Activated T-helper 1 cell treated with anti-CD3 and anti-CD28 coated beads, Interleukin-2, amount 50 U/mL, for 16 hours (primary cell): ENCODE measurements around the gene LRRC47.

ENCODE experiments used
- DNase-seq, 2 donors: peaks; one replicate each; pipeline ENCODE4 v3.0.0-alpha.2; 2020; ENCODE audit warnings: low read depth in 1 of 2, low spot score in 1 of 2

The LRRC47 gene

DNA sequence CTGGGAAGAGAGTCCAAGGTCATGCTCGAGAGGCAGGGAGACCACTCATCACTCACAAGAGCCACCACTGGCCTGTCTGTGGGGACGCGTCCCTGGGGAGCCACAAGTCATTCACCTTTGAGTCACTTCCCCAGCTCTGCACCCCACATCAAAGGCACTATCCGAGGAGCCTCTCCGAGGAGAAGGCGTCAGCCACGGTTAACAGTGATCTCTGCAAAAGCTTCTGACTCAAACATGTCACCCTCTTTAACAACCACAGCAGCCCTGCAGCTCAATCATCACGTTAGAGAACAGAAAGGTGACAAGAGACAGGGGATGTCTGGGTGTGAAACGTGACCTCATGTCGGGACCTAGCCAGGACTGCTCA lies 9.0 kb downstream of the LRRC47 start:
- no peak for DNase-seq

DNA sequence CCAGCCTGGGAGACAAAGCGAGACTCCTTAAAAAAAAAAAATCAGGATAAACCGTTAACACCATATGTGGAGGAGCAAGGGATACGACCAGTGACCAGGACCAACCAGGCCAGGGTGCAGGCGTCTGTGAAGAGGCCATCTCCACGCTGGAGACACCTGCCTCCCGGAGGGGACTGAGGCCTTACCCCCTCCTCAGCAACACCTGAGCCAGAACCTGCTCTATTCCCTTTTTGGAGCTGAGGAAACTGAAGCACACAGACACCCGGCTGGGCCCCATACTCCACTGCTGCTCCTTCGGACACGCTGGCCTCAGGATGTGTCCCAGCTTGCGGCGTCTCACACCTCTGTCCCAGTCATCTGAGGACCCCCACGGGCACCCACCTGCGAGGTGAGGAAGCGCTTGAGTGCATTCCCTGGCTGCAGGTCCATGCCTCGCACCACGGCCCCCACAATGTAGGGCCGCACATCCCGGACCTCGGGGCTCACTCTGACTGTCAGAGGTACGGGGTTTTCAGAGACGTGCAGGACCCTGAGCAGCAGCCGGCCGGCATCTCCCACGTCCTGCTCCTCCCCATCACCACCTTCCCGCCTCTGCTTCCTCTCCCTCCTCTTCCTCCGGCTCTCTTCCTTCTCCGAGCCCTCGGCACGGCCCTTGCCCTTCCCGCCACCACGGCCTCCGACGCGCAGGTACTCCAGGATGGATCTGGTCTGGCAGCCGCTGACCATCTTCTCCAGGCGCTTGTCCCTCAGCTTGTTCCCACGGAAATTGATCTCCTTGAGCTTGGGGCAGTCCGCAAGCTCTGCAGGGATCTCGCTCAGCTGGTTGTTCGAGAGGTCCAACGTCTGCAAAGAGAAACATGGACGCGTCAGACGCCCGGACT lies 9.6 kb downstream of the LRRC47 start:
- no peak for DNase-seq

DNA sequence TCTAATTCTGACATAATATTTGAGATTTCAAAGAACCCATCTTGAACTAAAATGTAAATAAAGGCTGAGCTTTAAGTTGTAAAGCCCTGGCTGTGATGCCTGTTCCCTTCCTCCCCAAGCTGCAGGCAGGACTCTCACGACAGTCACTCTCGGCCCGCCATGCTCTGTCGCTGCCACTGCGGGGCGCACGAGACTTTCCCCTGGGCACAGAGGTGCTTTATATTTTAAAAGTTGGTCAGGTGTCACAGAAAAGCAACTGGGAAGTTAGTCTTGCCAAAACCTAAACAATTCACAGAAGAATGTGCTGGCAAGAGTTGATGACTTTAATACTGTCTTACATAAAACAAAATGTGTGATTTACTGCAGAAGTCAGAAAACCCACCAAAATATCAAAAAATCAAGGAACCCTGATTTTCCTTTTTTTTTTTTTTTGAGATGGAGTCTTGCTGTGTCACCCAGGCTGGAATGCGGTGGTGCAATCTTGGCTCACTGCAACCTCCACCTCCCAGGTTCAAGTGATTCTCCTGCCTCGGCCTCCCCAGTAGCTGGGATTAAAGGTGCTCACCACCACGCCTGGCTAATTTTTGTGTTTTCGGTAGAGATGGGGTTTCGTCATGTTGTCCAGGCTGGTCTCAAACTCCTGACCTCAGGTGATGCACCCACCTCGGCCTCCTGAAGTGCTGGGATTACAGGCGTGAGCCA lies 10.7 kb downstream of the LRRC47 start:
- DNase-seq = no peak

DNA sequence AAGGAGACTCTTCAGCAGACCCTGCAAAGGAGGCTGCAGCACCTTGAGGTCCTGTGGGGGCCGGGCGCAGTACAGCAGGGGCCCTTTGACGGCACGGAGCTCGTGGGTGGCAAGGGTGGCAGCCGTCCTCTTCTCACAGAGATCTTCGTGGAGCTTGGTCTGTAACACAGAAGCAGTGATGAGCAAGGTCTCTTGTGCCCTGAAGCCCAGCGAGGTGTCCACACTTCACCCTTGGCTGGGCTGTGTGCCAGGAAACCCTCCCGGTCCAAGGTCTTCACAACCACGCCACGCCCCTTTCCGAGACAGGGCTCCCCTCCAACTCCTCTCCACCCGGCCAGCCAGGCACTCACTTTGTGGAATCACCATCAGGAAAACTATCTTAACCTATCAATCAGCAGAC lies 11.3 kb downstream of the LRRC47 start:
- no peak for DNase-seq

DNA sequence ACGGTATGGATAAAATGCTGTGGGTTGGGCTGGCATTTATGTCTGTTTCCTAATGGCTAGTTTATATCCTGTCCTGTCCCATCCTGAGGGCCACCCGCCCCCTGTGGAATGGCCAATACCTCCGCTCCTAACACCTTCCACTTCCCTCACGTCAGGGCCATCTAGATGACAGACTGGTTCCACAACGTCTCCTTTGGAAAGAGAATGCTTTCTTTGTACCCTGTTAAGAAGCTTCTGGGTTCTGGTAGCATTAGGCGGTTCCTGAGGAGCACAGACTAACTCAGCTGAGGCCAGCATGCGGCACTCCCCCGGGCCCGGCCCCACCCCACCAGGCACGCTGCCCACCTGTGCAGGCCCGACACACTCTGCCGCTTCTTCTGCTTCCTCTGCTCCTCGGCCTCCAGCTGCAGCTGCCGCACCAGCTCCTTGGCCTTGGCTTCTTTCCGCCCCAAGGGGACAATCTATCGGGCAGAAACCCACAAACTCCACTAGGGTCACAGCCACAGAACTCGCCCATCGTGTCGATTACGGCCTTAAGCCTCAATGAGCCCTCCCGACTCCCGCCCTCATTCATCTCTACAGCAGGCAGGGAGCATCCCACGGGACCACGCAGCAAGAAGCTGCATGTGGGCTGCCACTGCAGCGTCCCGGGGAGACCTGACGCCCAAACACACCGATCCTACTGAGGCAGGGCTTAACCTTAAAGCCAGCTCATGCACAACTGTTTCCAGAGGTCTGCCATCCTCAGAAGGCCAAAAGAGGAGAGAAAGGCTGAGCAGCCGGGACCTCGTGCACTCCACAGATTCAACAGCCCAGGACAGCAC lies 12.4 kb downstream of the LRRC47 start:
- no peak for DNase-seq

DNA sequence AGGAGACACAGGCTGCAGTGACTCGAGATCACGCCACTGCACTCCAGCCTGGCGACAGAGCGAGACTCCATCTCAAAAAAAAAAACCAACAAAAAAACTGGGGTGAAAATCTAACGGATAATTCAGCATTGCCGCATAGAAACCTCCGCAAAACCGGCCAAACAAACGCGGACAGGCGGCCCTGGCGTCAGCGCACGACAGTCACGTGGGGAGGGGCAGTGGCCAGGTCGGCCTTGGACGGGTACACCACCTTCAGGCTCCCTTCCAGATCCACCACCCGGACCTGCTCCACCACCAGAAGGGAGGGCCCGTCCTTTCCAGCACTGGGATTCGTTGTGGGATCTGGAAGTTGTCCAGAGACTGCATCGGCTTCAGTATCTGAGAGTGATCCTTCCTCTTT lies 15.4 kb downstream of the LRRC47 start:
- DNase-seq = no peak

DNA sequence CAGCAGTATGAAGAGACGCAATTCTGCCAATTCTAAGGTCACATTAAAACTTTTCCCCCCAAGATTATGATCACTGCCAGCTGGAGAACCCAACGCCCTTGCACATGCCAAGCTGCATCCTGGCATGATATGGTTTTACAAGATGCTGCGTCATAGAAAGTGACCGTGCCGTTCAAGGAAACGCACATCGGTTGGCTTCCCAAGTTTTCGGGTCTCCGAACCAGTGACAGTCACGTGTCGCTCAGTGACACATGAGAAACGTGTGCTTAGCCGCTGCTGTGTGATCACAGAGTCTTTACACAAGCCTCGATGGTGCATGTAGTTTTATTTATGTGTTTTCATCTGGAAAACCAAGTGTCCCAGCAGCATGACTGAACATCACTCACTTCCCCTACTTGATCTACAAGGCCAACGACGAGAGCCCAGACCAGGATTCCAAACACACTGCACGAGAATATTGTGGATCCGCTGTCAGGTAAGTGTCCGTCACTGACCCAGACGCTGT lies 16.3 kb downstream of the LRRC47 start:
- no peak for DNase-seq

DNA sequence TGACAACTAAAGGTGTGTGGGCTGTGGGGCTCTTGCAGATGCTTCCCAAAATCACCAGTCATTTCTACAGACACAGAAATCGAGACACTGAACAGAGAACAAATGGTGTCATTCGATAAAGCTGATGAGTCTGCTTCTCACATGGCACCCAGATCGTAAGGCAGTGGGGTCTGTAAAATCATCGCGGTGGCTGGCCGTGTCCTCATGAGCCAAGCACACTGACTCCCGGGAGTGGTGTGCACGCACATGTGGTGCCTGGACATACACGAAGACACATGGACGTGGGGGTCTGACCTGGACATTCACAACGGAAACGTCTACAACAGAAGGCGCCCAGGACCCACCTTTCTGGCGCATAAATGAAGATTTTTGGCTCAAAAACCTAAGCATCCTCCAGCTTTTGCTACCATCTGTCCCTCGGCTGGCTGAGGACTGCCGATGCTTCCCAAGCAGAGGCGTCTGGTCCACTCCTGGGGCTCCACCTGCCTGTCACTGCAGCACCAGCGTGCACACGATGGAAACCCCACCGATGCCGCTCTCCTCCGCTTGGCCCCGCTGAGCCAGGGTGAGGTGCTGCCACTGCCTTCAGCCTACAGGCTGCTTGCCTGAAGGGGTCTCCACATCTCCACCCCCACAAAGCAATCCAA lies 16.9 kb downstream of the LRRC47 start:
- DNase-seq = no peak

DNA sequence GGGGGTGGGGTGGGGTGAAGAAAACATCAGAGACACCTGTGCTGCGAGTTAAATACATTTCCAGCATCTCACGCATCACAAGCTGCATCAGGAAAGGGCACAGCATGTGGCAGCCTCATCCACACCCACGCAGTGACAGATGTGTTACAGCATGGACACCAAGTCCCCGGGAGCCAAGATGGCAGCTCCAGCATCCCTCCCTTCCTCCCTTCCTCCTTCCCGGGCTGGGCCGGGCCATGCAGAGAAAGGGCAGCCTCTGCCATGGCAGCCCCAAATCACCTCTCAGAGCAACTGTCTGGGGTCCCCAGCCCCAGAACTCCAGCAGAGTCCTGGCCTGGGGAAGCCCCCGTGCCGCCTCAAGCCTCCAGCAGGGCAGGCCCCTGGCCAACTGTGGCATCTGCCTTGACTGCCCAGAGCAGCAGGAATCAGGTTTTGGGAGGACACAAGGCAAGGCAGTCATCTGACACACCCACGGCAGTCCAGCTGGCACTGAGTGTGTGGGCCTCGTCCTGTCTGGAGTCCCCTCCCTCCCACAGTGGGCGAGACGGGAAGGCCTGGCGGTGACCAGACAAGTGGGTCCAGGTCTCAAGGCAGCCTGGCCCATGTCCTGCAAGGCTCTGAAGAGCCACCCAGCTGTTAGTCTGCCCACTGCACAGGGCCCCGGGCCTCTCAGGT lies 17.6 kb downstream of the LRRC47 start:
- DNase-seq = no peak

DNA sequence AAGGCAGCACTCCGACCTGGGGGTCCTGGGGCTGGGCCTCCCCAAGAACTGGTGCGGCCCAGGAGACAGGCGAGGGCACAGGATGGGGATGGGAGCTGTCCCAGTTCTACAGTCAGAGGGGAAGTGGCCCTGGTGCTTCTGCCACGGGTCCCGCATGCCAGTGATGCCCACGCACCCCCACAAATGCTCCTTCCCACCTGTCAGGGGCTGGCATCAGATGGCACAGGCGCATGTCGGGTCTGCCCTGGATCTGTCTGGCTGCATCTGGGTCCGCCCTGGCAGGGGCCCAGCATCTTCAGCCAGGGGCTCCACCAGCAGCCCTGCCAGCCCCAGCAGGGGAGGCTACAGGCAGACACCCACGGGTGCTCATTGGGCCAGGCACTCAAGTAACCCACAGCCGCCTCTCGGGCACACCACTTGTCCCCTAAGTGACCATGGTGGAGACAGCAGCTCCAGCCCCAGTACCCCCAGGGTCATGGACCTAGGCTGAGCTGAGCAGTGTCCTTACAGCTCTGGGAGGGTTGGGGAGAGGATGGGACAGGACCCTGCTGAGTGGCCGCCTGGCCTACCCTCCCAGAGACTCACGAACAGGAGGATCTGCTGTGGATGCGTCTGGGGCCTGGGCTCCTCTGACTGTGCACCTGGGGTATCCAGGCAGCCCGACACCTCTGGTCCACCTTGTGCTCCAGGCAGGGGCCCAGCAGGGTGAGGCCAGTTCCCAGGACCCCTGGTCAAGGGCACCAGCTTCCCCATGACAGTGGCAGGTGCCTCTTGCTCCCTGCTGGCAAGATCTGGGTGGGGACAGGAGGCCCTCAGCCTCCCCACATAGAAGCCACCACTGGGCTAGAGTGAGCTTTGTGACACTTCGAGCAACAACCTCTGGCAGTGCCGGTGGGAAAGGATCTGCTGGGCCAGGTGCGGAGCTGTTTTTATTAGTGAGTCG lies 18.4 kb downstream of the LRRC47 start:
- no peak for DNase-seq

DNA sequence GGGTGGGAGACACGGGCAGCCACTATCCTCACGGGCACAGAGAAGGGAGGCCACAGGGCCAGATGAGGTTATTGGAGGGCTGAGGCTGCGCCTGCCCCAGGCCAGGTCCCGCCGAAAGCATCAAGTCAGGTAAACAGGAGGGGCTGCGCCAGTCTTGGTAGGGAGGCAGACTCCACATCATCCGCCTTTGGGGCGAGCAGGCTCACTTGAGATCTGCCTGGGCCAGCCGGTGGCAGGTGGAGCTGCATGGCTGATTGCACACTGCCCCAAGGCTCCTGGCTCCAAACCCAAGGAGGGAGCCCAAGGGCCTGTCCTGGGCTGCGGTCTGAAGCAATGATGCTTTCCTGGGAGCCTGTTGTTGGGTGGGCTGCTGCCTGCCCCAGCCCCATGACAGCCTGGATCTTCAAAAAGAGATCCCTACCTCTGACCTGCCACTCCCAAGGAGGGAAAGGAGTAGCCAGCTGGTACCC lies 19.2 kb downstream of the LRRC47 start:
- DNase-seq = no peak

DNA sequence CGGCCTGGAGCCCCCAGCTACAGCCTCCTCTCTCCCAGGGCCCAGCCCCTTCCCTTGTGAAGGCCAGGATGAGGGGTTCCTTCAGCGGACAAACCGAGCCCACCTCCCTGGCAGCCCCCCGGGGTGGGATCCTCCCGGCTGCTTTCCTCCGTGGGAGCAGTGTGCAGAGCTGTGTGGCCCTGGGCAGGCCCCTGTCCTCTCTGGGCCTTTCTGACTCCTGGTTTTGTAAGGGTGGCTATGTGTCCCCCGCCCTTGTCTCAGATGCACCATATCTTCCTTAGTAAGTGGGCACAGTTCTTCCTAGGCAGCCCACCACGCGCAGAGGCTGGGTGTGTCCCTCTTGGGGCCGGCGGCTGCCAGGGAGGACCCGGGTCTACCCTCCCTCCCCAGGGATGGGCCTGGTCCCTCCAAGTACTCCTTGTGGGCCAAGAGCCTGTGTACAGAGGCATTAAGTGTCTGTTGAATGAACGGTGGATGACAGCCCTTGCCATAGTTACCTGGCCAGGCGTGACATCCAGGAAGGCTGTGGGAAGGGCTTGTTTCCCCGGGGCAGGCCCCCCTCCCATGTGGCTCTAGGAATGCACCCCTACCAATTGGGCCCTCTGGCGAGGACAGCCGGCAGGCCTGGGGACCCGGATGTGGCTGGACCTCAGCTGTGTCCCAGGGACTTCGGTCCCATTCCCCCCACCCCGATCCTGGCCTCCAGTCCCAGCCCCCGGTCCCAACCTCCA lies 19.9 kb downstream of the LRRC47 start:
- no peak for DNase-seq

DNA sequence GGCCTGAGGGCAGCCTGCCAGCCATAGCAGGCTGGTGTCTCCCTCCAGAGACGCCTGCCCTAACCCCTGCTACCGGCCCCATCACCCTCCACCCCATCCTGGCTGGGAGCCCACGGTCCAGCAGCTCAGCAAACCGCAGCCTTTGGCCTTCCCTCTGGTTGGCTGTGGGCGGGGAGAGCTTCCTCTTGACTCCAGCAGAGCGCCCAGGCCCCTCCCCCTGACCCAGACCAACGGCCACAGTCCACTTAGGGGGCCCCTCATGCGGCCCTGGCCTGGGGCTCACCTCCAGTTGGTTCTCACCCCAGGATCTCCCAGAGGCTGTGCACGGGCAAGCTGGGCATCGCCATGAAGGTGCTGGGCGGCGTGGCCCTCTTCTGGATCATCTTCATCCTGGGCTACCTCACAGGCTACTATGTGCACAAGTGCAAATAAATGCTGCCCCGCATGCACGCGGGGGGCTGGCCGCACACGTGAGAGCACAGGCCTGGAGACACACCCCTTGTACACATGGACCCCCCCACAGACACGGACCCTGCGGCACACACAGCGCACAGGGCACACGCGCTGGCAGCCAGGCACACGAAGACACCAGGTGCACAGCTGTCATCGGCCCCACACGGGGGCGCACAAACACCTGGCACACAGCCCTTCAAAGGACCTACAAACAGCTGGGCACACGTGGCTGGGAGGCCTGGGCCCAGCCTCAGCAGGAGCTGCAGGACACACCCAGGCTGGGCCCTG lies 20.6 kb downstream of the LRRC47 start:
- no peak for DNase-seq

DNA sequence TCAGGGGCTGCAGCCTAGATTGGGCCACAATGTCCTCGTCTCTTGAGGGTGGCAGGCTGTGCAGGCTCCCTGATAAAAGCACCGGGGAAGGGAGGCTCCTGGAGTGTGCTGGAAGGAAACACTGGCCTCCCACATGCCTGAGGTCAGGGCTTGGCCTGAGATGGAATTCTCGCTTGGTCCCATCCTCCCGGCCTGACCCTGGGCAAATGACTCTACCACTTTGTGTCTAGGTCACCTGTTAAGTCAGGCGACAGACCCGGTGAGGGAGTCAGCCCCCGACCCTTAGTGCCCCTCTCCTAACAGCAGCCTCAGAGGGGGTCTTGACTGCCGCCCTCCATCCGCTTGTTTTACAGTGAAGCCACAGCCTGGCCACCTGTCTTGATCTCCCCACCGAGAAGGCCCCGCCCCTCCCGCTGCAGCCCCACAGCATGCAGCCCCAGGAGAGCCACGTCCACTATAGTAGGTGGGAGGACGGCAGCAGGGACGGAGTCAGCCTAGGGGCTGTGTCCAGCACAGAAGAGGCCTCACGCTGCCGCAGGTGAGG lies 21.3 kb downstream of the LRRC47 start:
- DNase-seq = no peak

DNA sequence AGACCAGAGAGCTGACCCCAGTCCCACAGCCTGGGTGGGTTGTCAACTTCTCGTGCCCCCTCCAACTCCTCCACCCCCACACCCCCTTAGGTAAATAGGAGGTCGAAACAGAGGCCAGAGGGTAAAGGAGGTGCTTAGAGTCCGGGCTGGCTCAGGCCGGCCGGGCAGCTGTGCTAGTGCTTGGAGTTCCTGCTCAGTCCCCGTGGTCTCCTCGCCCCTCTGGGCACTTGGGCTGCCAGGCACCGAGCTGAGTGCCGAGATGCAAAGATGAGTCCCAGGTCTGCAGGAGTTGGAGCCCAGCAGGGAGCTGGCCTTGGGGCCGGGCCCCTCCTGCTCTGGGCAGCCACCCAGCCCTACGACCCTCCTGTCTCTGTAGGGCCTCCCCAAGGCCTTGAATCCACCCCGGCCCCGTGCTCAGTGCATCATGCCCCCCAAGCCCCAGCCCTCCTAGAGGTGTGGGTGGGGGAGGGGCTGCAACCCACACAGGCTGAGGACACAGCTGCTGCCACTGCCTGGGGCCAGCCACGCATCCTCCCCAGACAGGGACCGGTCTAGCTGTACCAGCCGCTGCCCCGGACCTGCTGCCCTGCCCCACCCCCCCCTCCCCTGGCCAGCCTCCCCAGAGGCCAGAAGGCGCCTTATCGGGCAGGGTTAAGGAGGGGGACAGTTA lies 21.9 kb downstream of the LRRC47 start:
- DNase-seq = no peak

DNA sequence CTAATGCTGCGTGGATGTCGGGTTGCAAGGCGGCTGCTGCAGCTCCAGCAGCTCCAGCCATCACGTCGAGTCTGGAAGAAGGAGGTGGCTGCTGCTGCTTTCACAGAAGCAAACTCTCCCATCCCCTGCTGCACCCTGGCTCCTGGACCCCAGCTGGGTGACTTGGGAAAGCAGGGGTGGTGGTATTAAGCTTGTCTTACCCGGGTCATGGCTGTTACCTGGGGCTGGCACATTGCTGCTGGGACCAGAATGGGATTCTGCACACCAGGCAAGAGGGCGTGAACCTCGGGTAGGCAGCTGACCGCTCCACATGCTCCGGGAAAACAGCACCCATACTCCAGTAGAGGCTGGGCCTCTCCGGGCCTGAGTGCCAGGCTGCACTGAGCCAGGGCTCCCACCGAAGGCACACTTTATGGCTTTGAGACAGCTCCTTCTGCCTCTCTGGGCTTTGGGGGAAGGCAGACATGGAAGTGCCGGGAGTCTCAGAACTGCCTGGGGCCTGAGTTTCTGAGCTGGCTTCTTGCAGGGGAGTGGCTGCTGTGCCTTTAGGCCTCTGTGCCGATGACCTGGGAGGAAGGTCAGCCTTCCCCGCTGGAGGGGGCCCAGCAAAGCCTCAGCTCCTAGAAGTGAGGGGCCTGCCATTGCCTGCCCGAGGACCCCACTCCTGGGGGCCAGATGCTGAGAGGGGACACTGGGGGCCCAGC lies 22.6 kb downstream of the LRRC47 start:
- no peak for DNase-seq
